Fibroblast of skin of left biceps (primary cell): Measurements from ENCODE around the gene CGGBP1.

ENCODE experiments used
- DNase-seq, 2 experiments: peaks; one replicate each; pipeline ENCODE4 v3.0.0-alpha.2; 2013; ENCODE audit warnings: low read depth in 2 of 2

The CGGBP1 gene

DNA sequence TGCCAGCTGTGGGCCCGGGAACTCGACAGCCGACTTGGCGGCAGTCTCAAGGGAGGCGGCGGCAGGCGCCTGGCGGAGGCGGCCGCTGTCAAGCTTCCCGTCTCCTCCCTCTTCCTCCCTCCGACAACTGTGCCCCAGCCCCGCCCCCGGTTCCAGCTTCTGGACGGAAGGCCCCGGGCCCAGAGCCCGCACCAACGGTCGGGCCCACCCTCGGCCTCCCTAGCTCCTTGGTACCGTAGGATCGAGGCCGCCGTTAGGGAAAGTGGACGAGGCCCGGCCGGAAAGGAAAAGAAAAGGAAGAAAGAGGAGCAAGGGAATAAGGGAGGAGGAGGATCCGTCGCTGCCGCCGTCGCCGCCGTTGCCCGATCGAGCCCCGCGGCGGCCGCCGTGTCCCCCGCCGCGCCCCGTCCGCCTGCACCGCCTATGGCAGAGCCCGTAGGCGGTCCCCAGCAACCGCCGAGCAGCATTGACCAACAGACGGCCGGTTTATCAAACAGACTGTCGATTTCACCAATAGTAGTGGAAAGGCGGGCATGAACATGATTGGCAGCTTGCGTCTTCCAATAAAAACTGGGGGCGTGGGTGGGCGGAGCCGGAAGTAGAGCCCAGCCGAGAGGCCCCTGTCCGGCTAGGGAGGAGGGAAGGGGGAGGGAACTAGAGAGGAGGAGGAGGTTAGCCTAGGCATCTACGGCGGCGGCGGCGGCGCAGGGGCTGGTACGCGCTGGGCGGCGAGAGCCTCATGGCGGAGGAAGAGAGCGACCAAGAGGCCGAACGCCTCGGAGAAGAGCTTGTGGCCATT lies at the start of gene CGGBP1, which contains the start of gene ZNF654:
TSS of gene CGGBP1 (minus strand) at position 425 of the 799 bp plus-strand sequence. CDS start 3,029 bp downstream, outside the sequence.
TSS of gene ZNF654 (plus strand) at position 675 of the 799 bp plus-strand sequence. CDS start at position 740, 65 bp downstream.
- peak; percentile 98 to 99 for DNase-seq

DNA sequence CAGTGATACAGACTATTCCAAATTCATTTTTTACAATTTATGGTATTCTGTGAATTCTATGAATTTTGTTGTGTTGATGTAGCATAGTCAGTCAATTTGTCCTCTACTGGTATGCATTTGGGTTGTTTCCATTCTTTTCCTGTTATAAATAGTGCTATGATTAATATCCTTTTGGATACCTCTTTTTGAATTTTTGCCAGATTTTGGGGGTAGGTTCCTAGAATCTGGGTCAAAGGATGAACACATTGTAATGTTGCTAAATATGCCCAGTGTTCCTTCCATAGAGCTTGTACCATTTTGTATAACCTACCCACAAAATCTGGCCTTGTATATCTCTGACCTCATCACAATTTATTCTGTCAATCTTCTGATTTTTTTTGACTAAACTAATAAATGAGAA lies 46.5 kb upstream of the CGGBP1 start:
- DNase-seq, result peak; percentile 3 to 4

DNA sequence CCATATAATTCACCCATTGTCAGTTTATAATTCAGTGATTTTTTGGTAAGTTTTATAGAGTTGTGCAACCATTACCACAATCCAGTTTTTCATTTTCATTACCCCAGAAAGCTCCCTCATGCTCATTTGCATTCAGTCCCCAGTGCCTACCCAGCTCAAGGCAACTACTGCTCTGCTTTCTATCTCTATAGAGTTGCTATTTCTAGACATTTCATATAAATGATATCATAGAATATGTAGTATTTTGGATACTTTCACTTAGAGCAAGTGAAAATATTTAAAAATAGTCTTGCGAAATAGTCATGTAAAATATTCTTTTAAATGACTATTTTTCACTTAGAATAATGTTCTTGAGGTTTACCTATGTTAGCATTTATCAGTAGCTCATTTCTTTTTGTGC lies 42.3 kb upstream of the CGGBP1 start:
- no peak for DNase-seq

- DNase-seq, result no peak
These were observed 34.5 kb upstream of the CGGBP1 start for GRCh38 chr3:88093266-88093665.

DNA sequence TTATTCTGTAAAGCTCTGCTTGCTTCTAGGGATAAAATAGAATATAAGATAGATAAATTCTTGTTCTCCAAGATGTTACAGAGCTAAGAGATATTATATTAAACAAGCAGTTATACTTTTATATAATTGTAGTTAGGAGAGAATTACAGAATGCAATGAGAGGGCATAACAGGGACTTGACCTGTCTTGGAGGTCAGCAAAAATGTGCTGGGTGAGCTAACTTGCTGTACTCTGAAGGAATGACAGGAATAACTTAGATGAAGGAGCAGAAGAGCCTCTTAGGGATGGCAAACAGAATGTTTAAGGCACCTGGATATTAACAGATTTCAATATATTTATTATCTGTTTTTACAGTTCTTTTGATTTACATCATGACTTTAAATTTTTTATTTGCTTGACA lies 33.5 kb upstream of the CGGBP1 start:
- no peak for DNase-seq

- no peak for DNase-seq
These were observed 31.9 kb upstream of the CGGBP1 start for GRCh38 chr3:88090681-88091080.

- no peak for DNase-seq
These were observed 25.3 kb upstream of the CGGBP1 start for GRCh38 chr3:88084097-88084501.

GRCh38 chr3:88082854-88083253 lies 24.0 kb upstream of the CGGBP1 start:
- no peak for DNase-seq

GRCh38 chr3:88078932-88079331 lies 20.1 kb upstream of the CGGBP1 start:
- no peak for DNase-seq

GRCh38 chr3:88076712-88077111 lies 17.9 kb upstream of the CGGBP1 start:
- no peak for DNase-seq

DNA sequence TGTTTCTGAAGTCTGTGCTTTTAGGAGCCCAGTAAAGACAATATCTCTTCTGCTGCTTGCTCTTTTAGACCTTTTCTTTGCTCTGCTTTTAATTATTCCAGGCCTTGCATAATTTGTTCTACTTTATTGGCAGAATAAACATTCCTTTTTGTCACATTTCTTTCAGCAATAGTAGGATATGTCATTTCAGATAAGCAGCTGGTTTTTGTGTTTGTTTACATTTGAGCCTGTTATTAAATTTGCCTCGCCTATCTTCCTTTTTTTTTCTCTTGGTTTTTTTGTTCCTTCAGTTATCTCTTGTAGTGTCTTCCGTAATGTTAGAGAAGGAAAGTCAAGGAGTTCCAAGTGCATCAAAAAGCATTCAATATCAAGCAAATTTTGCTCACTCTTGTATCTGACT lies 16.7 kb upstream of the CGGBP1 start:
- no peak for DNase-seq

DNA sequence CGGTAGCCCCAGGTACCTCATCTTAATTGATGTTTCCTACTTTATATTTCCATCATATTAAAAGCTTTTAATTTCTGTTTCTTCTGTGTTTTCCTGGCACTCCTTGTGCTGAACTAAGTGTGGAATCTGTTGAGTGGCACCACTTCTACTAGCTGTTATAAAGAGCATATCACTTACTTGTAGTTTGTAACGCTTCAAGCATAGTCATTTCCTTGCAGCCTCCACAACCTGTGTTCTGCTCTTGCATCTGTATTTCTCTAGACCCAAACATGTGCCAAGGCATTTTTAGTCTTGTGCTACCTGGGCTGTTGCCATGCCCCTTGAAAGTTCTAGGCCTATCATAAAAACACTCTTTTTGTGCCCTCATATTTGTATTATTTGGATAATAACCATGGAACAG lies 16.3 kb upstream of the CGGBP1 start:
- DNase-seq, result no peak

GRCh38 chr3:88061746-88062145 lies 2.9 kb upstream of the CGGBP1 start:
- no peak for DNase-seq

GRCh38 chr3:88059380-88060170 lies 770 bp upstream of the CGGBP1 start:
- no peak for DNase-seq

DNA sequence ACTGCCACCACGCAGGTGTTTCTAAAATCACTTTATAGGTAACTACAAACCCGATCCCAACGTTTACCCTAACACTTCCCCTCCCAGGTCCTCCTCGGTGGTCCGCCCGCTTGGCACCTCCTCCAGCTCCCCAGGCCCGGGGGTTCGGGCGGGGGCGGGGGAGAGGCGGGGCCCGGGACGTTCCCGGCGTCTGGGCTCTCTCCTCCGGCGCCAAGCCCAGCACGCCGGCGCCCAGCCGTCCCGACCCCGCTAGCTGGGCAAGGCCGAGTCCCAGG lies 562 bp downstream of the CGGBP1 start:
- DNase-seq, result no peak

GRCh38 chr3:88057630-88058305 lies 1.0 kb downstream of the CGGBP1 start:
- DNase-seq, result no peak

DNA sequence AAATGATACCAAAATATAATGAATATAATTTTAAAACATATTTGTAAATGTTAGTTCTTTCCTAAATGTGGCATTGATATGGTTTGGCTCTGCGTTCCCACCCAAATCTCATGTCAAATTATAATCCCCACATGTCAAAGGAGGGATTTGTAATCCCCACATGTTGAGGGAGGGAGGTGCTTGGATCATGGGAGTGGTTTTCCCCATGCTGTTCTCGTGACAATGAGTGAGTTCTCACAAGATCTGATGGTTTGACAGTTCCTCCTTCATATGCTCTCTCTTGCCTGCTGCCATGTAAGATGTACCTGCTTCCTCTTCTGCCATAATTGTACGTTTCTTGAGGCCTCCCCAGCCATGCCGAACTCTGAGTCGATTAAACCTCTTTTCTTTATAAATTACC lies 12.0 kb downstream of the CGGBP1 start:
- DNase-seq, result no peak

DNA sequence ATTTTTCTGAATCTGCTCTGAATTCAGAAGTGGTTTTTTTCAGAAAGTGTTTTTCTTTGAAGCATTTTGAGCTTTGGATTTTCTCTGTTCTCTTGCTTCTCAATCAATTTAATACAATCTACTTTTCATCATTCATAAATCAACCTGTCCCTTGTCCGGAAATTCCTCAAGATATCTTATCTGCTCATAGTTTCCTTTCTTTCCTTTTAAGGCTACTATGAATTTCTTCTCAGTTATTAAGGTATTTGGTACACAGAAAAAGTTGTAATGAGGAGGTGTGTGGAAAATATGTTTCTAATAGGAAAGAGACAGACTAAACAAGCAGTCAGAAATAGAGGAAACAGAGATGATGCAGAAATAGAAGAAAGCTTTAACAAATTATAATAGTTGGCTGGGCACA lies 14.4 kb downstream of the CGGBP1 start:
- DNase-seq, result no peak

GRCh38 chr3:88041005-88041404 lies 17.8 kb downstream of the CGGBP1 start:
- no peak for DNase-seq

DNA sequence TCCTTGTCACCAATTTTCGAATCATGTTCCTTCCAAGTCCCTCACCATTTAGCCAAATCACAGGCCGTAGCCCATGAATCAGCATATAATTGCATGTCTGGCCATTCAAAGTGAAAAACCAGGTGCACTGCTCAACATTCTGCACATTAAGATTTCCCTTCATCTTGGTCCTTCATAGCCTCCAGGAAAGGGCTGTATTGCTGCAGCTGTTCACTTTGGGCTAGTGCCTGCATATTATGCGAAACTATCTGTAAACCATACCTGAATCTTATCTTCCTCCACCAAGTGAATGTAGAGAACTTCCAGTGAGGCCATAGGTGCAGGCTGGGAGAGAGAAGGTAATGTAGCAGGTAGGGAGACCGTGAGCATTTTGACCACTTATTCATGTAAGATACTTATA lies 18.3 kb downstream of the CGGBP1 start:
- DNase-seq, result no peak

DNA sequence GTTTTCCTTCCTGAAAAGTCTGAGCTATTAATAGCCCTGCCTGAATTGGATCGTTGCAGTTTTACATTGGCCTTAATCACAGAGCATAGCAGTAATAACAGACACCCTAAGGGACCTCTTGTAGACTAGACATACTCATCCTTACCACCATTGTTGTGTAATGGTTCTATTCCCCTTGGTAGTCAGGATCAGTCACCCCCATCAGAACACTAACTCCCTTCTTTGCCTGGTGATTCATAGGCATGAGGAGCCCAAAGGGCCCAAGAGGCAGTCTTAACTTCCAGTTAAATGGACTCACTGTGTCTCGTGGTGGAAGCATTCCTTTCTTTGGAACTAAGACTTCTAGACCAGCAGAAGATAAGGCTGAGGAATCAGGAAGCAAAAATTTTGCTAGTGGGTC lies 20.2 kb downstream of the CGGBP1 start:
- DNase-seq, result peak in 1 of 2 experiments; percentile 25

- DNase-seq, result no peak
These were observed 22.6 kb downstream of the CGGBP1 start for GRCh38 chr3:88036221-88036620.
